Activated T-cell treated with anti-CD3 and anti-CD28 coated beads, Interleukin-2, amount 50 U/mL, for 4 hours (primary cell): ENCODE results near the gene NUP210. TPM values are rescaled to one million over a fixed set of nuclear protein-coding genes. Genes with fewer than 3 reads are reported as not detected.

Experiments
- ATAC-seq, 2 donors: fragments of 200-7000 bp; cut with Tn5 transposase; one replicate each; pipeline ENCODE4 v1.10.0; 2021
- DNase-seq: peaks from one replicate; pipeline ENCODE4 v3.0.0-alpha.2; 2020
- H3K27me3 Mint-ChIP-seq: one replicate; pipeline ENCODE4 v1.8.0; 2021; ENCODE audit warnings: low read depth, mixed read lengths
- H3K36me3 Mint-ChIP-seq: one replicate; pipeline ENCODE4 v1.8.0; 2022; ENCODE audit warnings: mixed read lengths; ENCODE audit not compliant: insufficient read depth
- H3K4me1 Mint-ChIP-seq: one replicate; pipeline ENCODE4 v1.8.0; 2021; ENCODE audit warnings: low read depth, mixed read lengths
- H3K4me3 Mint-ChIP-seq: one replicate; pipeline ENCODE4 v1.8.0; 2021; ENCODE audit warnings: mild to moderate bottlenecking, moderate library complexity, mixed read lengths
- H3K9me3 Mint-ChIP-seq: one replicate; pipeline ENCODE4 v1.8.0; 2021; ENCODE audit warnings: mixed read lengths
- total RNA-seq, 3 donors: library from RNA; stranded (reverse); gene quantifications; one replicate each; pipeline ENCODE4 v1.2.1, GENCODE V29; 2021

The NUP210 gene
- total RNA-seq, 3 donors from 2014 or later = 80.3 to 83.4 (median 82.0) TPM

DNA sequence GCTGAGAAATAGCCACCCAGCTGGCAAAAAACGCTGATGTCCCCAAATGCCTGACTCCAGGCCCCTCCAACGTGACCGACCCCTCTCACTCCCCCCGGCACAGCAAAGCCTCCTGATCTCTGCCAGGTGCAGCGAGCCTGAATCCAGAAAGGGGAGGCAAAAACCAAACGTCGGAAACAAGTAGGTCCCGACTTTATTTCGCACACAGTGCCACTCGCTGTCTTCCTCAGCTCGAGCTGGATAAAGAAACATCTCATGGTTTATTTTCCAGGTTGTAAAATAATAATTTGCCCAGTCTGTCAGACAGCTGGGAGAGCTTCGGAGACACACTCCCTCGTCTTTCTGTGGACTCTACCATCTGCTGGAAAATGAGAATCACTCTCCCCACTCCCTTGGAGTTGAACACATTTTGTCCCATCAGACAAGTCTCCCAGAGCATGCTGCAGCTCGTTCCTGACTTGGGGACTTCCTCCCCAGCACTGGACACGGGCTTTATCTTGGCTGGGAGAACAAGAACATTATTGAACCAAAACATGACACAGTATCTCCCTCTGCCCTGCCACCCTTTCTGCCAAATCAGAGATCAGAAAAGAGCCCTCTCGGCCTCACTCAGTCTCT lies 142.8 kb downstream of the NUP210 start:
- no peaks in the 10 kb centered on the region for H3K36me3 Mint-ChIP-seq
- ATAC-seq (no peak), DNase-seq (no peak)
- H3K27me3 Mint-ChIP-seq = peaks cover 34% of the 10 kb centered on the region
- peaks cover 3% of the 10 kb centered on the region for H3K4me1 Mint-ChIP-seq
- no peak overlapping the region for H3K4me3 Mint-ChIP-seq
- no peaks in the 10 kb centered on the region for H3K9me3 Mint-ChIP-seq

GRCh38 chr3:13276438-13277195 lies 143.5 kb downstream of the NUP210 start:
- no peak for ATAC-seq

GRCh38 chr3:13275376-13276005 lies 144.6 kb downstream of the NUP210 start:
- DNase-seq = no peak
- Mint-ChIP-seq H3K9me3 (no peaks in the 10 kb centered on the region), H3K4me3 (no peak overlapping the region), H3K4me1 (no peaks in the 10 kb centered on the region), H3K27me3 (peaks cover 23% of the 10 kb centered on the region), H3K36me3 (no peaks in the 10 kb centered on the region)
- no peak for ATAC-seq

More at GRCh38 chr3:13276438-13277195, 143.5 kb downstream of the NUP210 start:
- no peak overlapping the region for H3K4me3 Mint-ChIP-seq
- peaks cover 2% of the 10 kb centered on the region for H3K4me1 Mint-ChIP-seq
- H3K27me3 Mint-ChIP-seq = peaks cover 30% of the 10 kb centered on the region
- H3K36me3 Mint-ChIP-seq = no peaks in the 10 kb centered on the region
- DNase-seq = no peak
- H3K9me3 Mint-ChIP-seq = no peaks in the 10 kb centered on the region

- no peaks in the 10 kb centered on the region for H3K9me3 Mint-ChIP-seq
- DNase-seq = no peak
- H3K27me3 Mint-ChIP-seq = peaks cover 17% of the 10 kb centered on the region
- no peaks in the 10 kb centered on the region for H3K4me1 Mint-ChIP-seq
- no peak overlapping the region for H3K4me3 Mint-ChIP-seq
- no peaks in the 10 kb centered on the region for H3K36me3 Mint-ChIP-seq
- no peak for ATAC-seq
These were observed 145.4 kb downstream of the NUP210 start for GRCh38 chr3:13274551-13275332.

DNA sequence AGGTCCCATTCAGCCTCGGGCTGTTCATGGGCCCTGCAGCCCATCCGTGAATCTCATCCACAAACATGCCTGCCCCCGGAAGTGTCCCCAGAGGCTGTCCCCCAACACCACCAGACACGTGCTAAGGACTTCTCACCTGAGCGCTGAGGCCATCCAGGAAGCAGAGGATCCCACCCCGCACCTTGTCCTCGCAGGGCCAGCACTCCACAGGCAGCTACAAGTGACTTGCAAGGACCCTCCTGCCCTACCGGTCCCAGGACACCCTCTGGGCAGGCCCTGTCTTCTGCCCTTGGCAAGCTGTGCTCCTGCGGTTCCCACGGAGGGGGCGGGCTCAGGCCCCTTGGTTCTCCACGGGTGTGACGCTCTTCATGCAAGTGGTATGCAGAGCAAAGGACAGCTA lies 146.0 kb downstream of the NUP210 start:
- H3K9me3 Mint-ChIP-seq = no peaks in the 10 kb centered on the region
- no peaks in the 10 kb centered on the region for H3K4me1 Mint-ChIP-seq
- ATAC-seq (no peak), DNase-seq (no peak)
- H3K36me3 Mint-ChIP-seq = no peaks in the 10 kb centered on the region
- no peak overlapping the region for H3K4me3 Mint-ChIP-seq
- peaks cover 17% of the 10 kb centered on the region for H3K27me3 Mint-ChIP-seq

GRCh38 chr3:13273604-13274105 lies 146.5 kb downstream of the NUP210 start:
- Mint-ChIP-seq H3K9me3 (no peaks in the 10 kb centered on the region), H3K27me3 (peaks cover 17% of the 10 kb centered on the region), H3K36me3 (no peaks in the 10 kb centered on the region), H3K4me3 (no peak overlapping the region), H3K4me1 (no peaks in the 10 kb centered on the region)
- DNase-seq (no peak), ATAC-seq (no peak)

- Mint-ChIP-seq H3K4me1 (no peaks in the 10 kb centered on the region), H3K4me3 (no peak overlapping the region), H3K27me3 (peaks cover 15% of the 10 kb centered on the region), H3K36me3 (no peaks in the 10 kb centered on the region), H3K9me3 (no peaks in the 10 kb centered on the region)
- ATAC-seq (no peak), DNase-seq (no peak)
These were observed 147.1 kb downstream of the NUP210 start for GRCh38 chr3:13272831-13273603.

DNA sequence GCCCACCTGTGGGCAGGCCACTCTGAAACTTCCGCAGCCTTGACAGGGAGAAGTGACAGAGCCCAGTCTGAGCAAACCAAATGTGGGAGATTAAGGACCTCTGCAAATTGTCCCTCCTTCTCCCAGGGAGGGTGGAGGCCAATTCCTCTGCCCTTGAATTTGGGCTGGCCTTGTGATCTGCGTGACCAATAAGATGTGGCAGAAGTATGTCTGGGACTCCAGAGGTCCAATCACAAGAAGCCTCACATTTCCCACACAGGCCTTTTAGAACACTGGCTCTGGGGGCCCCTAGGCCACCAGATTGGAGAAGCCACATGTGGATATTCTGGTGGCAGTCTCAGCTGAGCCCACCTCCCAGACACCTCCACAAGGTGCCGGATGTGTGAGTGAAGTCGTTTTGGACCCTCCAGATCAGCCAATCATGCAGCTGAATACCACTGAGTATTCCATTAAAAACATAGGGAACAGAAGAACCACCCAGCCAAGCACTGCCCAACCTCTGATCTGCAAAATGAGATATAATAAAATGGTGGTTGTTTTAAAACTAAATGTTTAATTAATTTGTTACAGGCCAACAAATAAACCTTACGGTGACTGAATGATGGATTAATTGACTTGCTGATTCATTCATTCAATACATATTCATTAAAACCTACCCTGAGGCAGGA lies 150.3 kb downstream of the NUP210 start:
- H3K36me3 Mint-ChIP-seq = no peaks in the 10 kb centered on the region
- no peaks in the 10 kb centered on the region for H3K9me3 Mint-ChIP-seq
- ATAC-seq (no peak), DNase-seq (no peak)
- H3K27me3 Mint-ChIP-seq = peaks cover 16% of the 10 kb centered on the region
- no peak overlapping the region for H3K4me3 Mint-ChIP-seq
- no peaks in the 10 kb centered on the region for H3K4me1 Mint-ChIP-seq

GRCh38 chr3:13268961-13269441 lies 151.1 kb downstream of the NUP210 start:
- ATAC-seq = no peak
- no peaks in the 10 kb centered on the region for H3K9me3 Mint-ChIP-seq
- no peaks in the 10 kb centered on the region for H3K36me3 Mint-ChIP-seq
- H3K4me1 Mint-ChIP-seq = no peaks in the 10 kb centered on the region
- no peak for DNase-seq
- peaks cover 16% of the 10 kb centered on the region for H3K27me3 Mint-ChIP-seq
- no peak overlapping the region for H3K4me3 Mint-ChIP-seq

- no peak overlapping the region for H3K4me3 Mint-ChIP-seq
- ATAC-seq = no peak
- H3K27me3 Mint-ChIP-seq = peaks cover 16% of the 10 kb centered on the region
These were observed 152.0 kb downstream of the NUP210 start for GRCh38 chr3:13268120-13268519.

DNA sequence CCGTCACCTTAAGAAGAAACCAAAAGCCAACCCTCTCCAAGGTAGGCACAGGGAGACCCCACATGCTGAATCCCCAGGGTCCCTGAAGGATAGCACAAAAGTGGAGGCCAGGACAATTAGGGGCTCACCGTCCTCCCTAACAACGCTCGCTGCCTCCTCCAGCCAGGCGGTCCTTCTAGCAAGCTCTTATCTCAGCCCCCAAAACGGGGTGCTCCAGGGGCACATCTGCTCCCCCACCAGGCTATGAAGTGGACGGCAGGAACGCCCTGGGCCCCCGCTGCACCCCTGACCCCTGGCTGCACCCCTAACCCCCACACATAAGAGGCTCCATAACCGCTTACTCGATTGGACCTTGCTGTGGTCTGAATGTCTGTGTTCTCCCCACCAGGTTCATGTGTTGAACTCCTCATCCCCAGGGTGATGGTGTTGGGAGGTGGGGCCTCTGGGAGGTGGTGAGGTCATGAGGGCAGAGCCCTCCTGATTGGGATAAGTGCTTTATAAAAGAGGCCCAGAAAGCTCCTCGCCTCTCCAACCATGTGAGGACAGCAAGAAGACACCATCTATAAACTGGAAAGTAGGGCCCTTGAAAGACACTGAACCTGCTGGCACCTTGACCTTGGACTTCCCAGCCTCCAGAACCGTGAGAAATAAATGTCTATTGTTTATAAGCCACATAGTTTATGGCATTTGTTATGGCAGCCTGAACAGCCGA lies 153.3 kb downstream of the NUP210 start:
- no peak for DNase-seq
- Mint-ChIP-seq H3K9me3 (no peaks in the 10 kb centered on the region), H3K36me3 (no peaks in the 10 kb centered on the region), H3K4me3 (no peak overlapping the region), H3K27me3 (peaks cover 14% of the 10 kb centered on the region), H3K4me1 (peaks cover 9% of the 10 kb centered on the region)
- no peak for ATAC-seq

More at GRCh38 chr3:13268120-13268519, 152.0 kb downstream of the NUP210 start:
- no peaks in the 10 kb centered on the region for H3K36me3 Mint-ChIP-seq
- no peaks in the 10 kb centered on the region for H3K9me3 Mint-ChIP-seq
- no peak for DNase-seq
- H3K4me1 Mint-ChIP-seq = no peaks in the 10 kb centered on the region
